ENCODE results near the gene MYH4. TPM values are rescaled to one million over a fixed set of nuclear protein-coding genes. Genes with fewer than 3 reads are reported as not detected.

The MYH4 gene
- total RNA-seq, 1 experiment from 2014 or later, result not detected

DNA sequence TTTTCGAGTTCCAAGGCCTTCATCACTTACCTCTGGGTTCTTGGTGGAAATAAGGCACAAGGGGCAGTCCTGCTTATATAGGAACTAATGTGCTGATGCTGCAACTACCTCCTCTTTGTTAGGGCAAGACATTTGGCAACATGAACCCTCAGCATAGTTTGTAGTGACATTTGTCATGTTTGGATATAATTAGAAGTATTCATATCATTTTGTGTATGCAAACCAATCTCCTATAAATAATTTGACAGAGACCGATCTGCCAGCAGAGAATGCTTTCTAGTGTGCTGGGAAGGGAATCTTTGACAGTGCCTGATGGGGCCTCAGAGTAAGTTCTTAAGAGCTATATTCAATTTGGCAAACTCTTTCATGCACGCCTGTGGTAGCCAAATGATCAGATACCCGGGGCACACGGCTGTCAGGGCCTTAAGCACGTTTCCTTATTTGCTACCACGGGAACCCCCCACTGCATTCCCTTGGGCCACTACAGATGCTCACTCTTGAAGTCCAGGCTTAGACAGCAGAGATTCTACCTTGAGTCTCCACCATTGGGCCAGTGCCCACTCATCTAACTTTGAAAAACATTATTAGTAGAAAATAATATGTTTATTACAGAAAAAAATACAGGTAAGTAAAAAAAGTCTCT, 47.3 kb downstream of the MYH4 start, which contains the start of gene MYH8 (continued):
- no peak for TF ChIP-seq AFF4 (CRISPR knock-in tag; IDR thresholded peaks at IDR 0.05; ENCODE audit: borderline replicate concordance)
- TF ChIP-seq GRHL2 (CRISPR knock-in tag; IDR thresholded peaks at IDR 0.05; ENCODE audit: insufficient replicate concordance, severe bottlenecking), result no peak
- no peak for TF ChIP-seq ZNF138 (CRISPR knock-in tag; conservative IDR thresholded peaks at IDR 0.05)

DNA sequence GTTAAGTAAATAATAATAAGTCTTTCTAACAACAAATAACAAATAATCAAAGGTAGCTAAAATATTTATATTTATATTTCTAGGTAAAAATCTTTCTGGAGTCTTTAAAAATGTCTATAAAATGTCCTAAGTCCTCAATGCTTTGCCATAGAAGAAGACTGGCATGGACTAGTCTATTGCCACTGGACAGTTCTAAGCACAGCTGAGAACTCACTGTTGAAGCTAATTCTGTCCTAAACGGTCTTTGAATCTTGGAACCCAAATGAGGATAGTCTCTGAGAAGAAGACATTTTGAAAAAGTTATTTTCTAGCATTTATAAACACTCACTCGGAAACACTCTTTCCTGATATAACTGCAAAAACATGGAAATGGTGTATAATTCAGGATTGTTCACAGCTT, 48.1 kb downstream of the MYH4 start:
- ChIA-PET POLR2A (no interaction called here), CTCF (interaction anchor here (1.0 to 4.6 kb wide), 3 partner anchors 91 to 197 kb away, joined by 3 to 25 read pairs (median 3); no protein-coding TSS in a partner anchor)
- Mint-ChIP-seq H3K9me3 (no peaks in the 10 kb centered on the region), H3K4me1 (peaks cover 21% of the 10 kb centered on the region), H3K27me3 (ENCODE audit: low read depth) (no peaks in the 10 kb centered on the region), H3K27ac (no peak overlapping the region), H3K36me3 (no peaks in the 10 kb centered on the region), H3K4me3 (no peak overlapping the region)
- DNase-seq (ENCODE audit: low spot score) (no peak), ATAC-seq (no peak)
- TF ChIP-seq ELF4 (CRISPR knock-in tag; IDR thresholded peaks at IDR 0.05; ENCODE audit: low read depth) (no peak), ZNF671 (CRISPR knock-in tag; IDR thresholded peaks at IDR 0.05) (no peak), GABPB1 (CRISPR knock-in tag; IDR thresholded peaks at IDR 0.05) (no peak), TEAD4 (CRISPR knock-in tag; IDR thresholded peaks at IDR 0.05) (no peak), CBFB (CRISPR knock-in tag; IDR thresholded peaks at IDR 0.05; ENCODE audit: low read depth) (no peak), ZBTB21 (CRISPR knock-in tag; IDR thresholded peaks at IDR 0.05; ENCODE audit: borderline replicate concordance) (no peak), FOXP1 (CRISPR knock-in tag; IDR thresholded peaks at IDR 0.05; ENCODE audit: borderline replicate concordance) (no peak), ZNF232 (CRISPR knock-in tag; IDR thresholded peaks at IDR 0.05) (no peak), NR2C2 (CRISPR knock-in tag; IDR thresholded peaks at IDR 0.05) (no peak), CTCF (IDR thresholded peaks at IDR 0.05) (no peak), ZNF281 (CRISPR knock-in tag; IDR thresholded peaks at IDR 0.05) (no peak), CREM (CRISPR knock-in tag; IDR thresholded peaks at IDR 0.05) (no peak), RORB (CRISPR knock-in tag; IDR thresholded peaks at IDR 0.05) (no peak), MXD4 (CRISPR knock-in tag; IDR thresholded peaks at IDR 0.05; ENCODE audit: borderline replicate concordance) (no peak)
- TF ChIP-seq, protein P1, sequence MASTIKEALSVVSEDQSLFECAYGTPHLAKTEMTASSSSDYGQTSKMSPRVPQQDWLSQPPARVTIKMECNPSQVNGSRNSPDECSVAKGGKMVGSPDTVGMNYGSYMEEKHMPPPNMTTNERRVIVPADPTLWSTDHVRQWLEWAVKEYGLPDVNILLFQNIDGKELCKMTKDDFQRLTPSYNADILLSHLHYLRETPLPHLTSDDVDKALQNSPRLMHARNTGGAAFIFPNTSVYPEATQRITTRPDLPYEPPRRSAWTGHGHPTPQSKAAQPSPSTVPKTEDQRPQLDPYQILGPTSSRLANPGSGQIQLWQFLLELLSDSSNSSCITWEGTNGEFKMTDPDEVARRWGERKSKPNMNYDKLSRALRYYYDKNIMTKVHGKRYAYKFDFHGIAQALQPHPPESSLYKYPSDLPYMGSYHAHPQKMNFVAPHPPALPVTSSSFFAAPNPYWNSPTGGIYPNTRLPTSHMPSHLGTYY (CRISPR knock-in tag; IDR thresholded peaks at IDR 0.05), result no peak
- TF ChIP-seq, protein P2, sequence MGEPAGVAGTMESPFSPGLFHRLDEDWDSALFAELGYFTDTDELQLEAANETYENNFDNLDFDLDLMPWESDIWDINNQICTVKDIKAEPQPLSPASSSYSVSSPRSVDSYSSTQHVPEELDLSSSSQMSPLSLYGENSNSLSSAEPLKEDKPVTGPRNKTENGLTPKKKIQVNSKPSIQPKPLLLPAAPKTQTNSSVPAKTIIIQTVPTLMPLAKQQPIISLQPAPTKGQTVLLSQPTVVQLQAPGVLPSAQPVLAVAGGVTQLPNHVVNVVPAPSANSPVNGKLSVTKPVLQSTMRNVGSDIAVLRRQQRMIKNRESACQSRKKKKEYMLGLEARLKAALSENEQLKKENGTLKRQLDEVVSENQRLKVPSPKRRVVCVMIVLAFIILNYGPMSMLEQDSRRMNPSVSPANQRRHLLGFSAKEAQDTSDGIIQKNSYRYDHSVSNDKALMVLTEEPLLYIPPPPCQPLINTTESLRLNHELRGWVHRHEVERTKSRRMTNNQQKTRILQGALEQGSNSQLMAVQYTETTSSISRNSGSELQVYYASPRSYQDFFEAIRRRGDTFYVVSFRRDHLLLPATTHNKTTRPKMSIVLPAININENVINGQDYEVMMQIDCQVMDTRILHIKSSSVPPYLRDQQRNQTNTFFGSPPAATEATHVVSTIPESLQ (CRISPR knock-in tag; IDR thresholded peaks at IDR 0.05), result no peak
- TF ChIP-seq, protein P3, sequence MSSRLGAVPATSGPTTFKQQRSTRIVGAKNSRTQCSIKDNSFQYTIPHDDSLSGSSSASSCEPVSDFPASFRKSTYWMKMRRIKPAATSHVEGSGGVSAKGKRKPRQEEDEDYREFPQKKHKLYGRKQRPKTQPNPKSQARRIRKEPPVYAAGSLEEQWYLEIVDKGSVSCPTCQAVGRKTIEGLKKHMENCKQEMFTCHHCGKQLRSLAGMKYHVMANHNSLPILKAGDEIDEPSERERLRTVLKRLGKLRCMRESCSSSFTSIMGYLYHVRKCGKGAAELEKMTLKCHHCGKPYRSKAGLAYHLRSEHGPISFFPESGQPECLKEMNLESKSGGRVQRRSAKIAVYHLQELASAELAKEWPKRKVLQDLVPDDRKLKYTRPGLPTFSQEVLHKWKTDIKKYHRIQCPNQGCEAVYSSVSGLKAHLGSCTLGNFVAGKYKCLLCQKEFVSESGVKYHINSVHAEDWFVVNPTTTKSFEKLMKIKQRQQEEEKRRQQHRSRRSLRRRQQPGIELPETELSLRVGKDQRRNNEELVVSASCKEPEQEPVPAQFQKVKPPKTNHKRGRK (CRISPR knock-in tag; IDR thresholded peaks at IDR 0.05; ENCODE audit: borderline replicate concordance), result no peak
- TF ChIP-seq, protein P4, sequence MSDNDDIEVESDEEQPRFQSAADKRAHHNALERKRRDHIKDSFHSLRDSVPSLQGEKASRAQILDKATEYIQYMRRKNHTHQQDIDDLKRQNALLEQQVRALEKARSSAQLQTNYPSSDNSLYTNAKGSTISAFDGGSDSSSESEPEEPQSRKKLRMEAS (CRISPR knock-in tag; IDR thresholded peaks at IDR 0.05), result no peak
- TF ChIP-seq, protein P5, sequence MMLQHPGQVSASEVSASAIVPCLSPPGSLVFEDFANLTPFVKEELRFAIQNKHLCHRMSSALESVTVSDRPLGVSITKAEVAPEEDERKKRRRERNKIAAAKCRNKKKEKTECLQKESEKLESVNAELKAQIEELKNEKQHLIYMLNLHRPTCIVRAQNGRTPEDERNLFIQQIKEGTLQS (CRISPR knock-in tag; conservative IDR thresholded peaks at IDR 0.05), result no peak

All from WTC11 (cell line).